Esophagus squamous epithelium (tissue), 5 donors: Measurements from ENCODE around the gene MATN1. TPM values are rescaled to one million over a fixed set of nuclear protein-coding genes. Genes with fewer than 3 reads are reported as not detected.
A peak's percentile ranks its signal among the peaks of the same experiment; 100 is the strongest.

Experiments used
- DNase-seq: peaks from one replicate; lab custom pipeline; 2025; lab: John Stamatoyannopoulos, UW
- H3K27ac ChIP-seq, 4 donors: fragments of 200-600 bp; sonication (generic); one replicate each; pipeline ENCODE4 v1.5.1; 2016 to 2019; ENCODE audit warnings: mild to moderate bottlenecking in 1 of 4
- H3K27me3 ChIP-seq, 4 donors: fragments of 200-600 bp; sonication (generic); 1 replicate in 3 of 4; 2 replicates in 1 of 4; pipeline versions ENCODE4 v1.5.1 to v1.6.0; 2017 to 2021; ENCODE audit warnings: antibody characterized with exemption in 1 of 4
- H3K36me3 ChIP-seq, 3 donors: fragments of 200-600 bp; sonication (generic); one replicate each; pipeline ENCODE4 v1.5.1; 2016 to 2019
- H3K4me1 ChIP-seq, 3 donors: fragments of 200-600 bp; sonication (generic); one replicate each; pipeline ENCODE4 v1.5.1; 2017 to 2019
- H3K4me3 ChIP-seq, 4 donors: fragments of 200-600 bp; sonication (generic); 1 replicate in 3 of 4; 2 replicates in 1 of 4; pipeline ENCODE4 v1.5.1; 2016 to 2019; ENCODE audit warnings: mild to moderate bottlenecking in 2 of 4, moderate library complexity in 1 of 4
- H3K9me3 ChIP-seq, 3 donors: fragments of 200-600 bp; sonication (generic); one replicate each; pipeline ENCODE4 v1.5.1; 2016 to 2019
- CTCF ChIP-seq, 6 experiments: fragments of 450-650 bp in 4 of 6; fragments of 200-600 bp in 2 of 6; sonication (generic) in 2 of 6; IDR thresholded peaks; one replicate each; pipeline ENCODE4 v1.5.1; 2016 to 2019; ENCODE audit warnings: antibody characterized with exemption in 6 of 6, mild to moderate bottlenecking in 4 of 6, moderate library complexity in 4 of 6
- POLR2A ChIP-seq, 4 donors: fragments of 450-650 bp; IDR thresholded peaks; one replicate each; pipeline ENCODE4 v1.6.1; 2017; ENCODE audit warnings: antibody characterized with exemption in 4 of 4, mild to moderate bottlenecking in 4 of 4, moderate library complexity in 3 of 4
- WGBS, 2 donors: methylation state at CpG; one replicate each; pipeline ENCODE4 v1.1.5; 2018; 5-methylcytosine and 5-hydroxymethylcytosine counted together
- intact Hi-C: fragments of 100-400 bp; cut with DNase I; formaldehyde crosslinking; loops from one replicate; pipeline ENCODE4 v1.15.0; 2022
- total RNA-seq, 4 donors: library from RNA; depleted of rRNA; stranded (reverse); fragments of >200 nt; gene quantifications; one replicate each; pipeline ENCODE4 v1.1.0, GENCODE V29; 2016
- donor health status: DM: yes; HTN: yes; CAD: no.

The MATN1 gene
- total RNA-seq, 4 donors from 2014 or later, result not detected

- no peak for DNase-seq
- WGBS, 2 donors, result 37 to 62% methylated on average over 3 to 4 of the region's 4 CpGs
- H3K27ac ChIP-seq, result no peak overlapping the region
- H3K4me1 ChIP-seq, result peaks cover 5 to 50% (median 14%) of the 10 kb centered on the region in 3 donors
- no peaks in the 10 kb centered on the region for H3K36me3 ChIP-seq
- TF ChIP-seq POLR2A (IDR thresholded peaks at IDR 0.05), result no peak
- no peaks in the 10 kb centered on the region for H3K9me3 ChIP-seq
- H3K27me3 ChIP-seq, result peaks cover 0 to 17% (median 0%) of the 10 kb centered on the region in 4 donors
- intact Hi-C loops, result loop anchor here (5.0 kb wide), 1 partner anchor 1468 kb away; the partner anchor contains the start of gene PTPRU
- no peak overlapping the region for H3K4me3 ChIP-seq
Observed at GRCh38 chr1:30705698-30706097, 17.7 kb downstream of the MATN1 start.

DNA sequence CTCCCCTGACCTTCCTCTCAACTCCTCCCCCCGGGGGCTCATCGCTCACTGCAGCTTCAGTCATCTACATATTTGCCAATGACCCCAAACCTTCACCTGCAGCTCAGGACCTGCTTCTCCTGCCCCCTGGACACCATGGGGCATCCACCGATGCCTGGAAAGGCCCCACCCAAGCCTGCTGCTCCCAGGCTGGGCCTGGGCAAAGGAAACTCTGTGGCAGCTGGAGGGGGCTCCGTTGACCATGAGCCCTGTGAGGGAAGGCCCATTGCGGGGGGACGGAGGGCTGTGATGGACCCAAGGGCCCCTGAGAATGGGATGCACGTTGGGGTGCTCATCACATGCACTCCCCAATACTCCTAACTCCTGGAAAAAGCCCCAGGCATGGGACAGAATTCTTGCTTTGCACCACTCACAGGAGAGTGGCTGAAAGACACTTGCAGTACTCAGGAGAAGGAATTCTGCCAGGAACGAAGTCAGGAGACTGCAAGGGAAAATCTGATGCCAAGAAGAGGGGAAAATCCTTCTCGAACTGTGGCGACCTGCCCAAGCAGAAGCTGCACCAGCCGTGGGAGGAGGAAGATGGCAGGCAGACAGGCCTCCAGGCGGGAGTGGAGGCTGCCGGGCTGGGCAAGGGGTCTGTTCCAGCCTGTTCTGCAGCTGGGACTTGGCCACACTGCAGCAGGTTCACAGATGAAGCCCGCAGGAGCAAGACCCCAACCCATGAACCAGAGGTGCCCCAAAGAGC is 18.4 kb downstream of the MATN1 start:
- DNase-seq, result no peak
- Histone ChIP-seq H3K4me3 (no peak overlapping the region), H3K27ac (peak overlapping the region in 2 of 4 donors; percentile 22 to 34)

DNA sequence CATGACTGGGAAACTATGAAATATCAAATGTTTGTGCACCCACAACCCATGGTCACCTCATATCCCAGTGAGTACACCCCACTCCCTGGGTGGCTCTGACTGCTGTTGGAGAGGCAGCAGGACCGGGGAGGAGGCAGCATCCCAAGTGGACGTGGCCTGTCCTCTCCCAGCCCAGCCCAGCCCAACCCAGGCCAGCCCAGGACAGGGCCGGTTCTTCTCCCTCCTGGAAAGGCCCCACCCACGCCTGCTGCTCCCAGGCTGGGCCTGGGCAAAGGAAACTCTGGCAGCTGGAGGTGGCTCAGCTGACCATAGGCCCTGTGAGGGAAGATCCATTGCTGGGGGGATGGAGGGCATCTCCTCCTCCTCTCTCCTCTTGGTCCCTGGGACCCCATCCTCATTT is 19.1 kb downstream of the MATN1 start:
- Histone ChIP-seq H3K9me3 (no peaks in the 10 kb centered on the region), H3K4me1 (peaks cover 5 to 54% (median 17%) of the 10 kb centered on the region in 3 donors), H3K27ac (peak overlapping the region in 2 of 4 donors; percentile 22 to 34), H3K27me3 (peaks cover 0 to 13% (median 0%) of the 10 kb centered on the region in 4 donors), H3K36me3 (no peaks in the 10 kb centered on the region), H3K4me3 (no peak overlapping the region)
- WGBS, 2 donors, result 21 to 80% methylated on average over 1 to 2 of the region's 4 CpGs
- intact Hi-C loops, result no loop called here
- DNase-seq, result no peak
- TF ChIP-seq CTCF (IDR thresholded peaks at IDR 0.05), result no peak
- no peak for TF ChIP-seq POLR2A (IDR thresholded peaks at IDR 0.05)

More for the DNA sequence above, 18.4 kb downstream of the MATN1 start:
- intact Hi-C loops, result loop anchor here (5.0 kb wide), 1 partner anchor 1468 kb away; the partner anchor contains the start of gene PTPRU
- Histone ChIP-seq H3K9me3 (no peaks in the 10 kb centered on the region), H3K36me3 (no peaks in the 10 kb centered on the region), H3K27me3 (peaks cover 0 to 15% (median 0%) of the 10 kb centered on the region in 4 donors), H3K4me1 (peaks cover 5 to 54% (median 17%) of the 10 kb centered on the region in 3 donors)
- 35 to 37% methylated on average over 8 to 9 of the region's 14 CpGs for WGBS, 2 donors
- no peak for TF ChIP-seq POLR2A (IDR thresholded peaks at IDR 0.05)

DNA sequence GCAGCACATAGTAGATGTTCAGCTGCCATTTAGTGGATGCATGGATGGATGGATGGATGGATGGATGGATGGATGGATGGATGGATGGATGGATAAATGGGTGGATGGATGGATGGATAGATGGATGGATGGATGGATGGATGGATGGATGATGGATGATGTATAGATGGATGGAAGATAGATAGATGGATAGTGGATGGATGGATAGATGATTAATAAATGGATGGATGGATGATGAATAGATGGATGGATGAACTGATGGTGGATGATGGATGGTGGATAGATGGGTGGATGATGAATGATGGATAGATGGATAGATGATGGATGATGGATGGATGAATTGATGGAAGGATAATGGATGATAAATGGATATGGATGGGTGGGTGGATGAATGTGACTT is 20.6 kb downstream of the MATN1 start:
- H3K9me3 ChIP-seq, result no peaks in the 10 kb centered on the region
- H3K4me3 ChIP-seq, result no peak overlapping the region
- no peak for DNase-seq
- peaks cover 0 to 10% (median 0%) of the 10 kb centered on the region in 4 donors for H3K27me3 ChIP-seq
- intact Hi-C loops, result no loop called here
- peaks cover 5 to 59% (median 25%) of the 10 kb centered on the region in 3 donors for H3K4me1 ChIP-seq
- H3K27ac ChIP-seq, result no peak overlapping the region
- no peaks in the 10 kb centered on the region for H3K36me3 ChIP-seq
- TF ChIP-seq CTCF (IDR thresholded peaks at IDR 0.05), result no peak
- no peak for TF ChIP-seq POLR2A (IDR thresholded peaks at IDR 0.05)

GRCh38 chr1:30701258-30701633 is 22.1 kb downstream of the MATN1 start:
- Histone ChIP-seq H3K9me3 (no peaks in the 10 kb centered on the region), H3K4me3 (no peak overlapping the region), H3K36me3 (no peaks in the 10 kb centered on the region), H3K27ac (peak overlapping the region in 2 of 4 donors; percentile 46 to 74), H3K27me3 (no peaks in the 10 kb centered on the region), H3K4me1 (peaks cover 5 to 53% (median 29%) of the 10 kb centered on the region in 3 donors)
- no peak for DNase-seq
- WGBS, 2 donors, result 37 to 63% methylated on average over 2 of the region's 2 CpGs
- TF ChIP-seq POLR2A (IDR thresholded peaks at IDR 0.05) (no peak), CTCF (IDR thresholded peaks at IDR 0.05) (no peak)
- intact Hi-C loops, result no loop called here
